GM19025 (cell line): ENCODE measurements around the gene GPX1.

Experiments
- ATAC-seq: cut with Tn5 transposase; IDR thresholded peaks from one replicate; pipeline ENCODE4 v1.9.1; 2021; ENCODE audit warnings: mild to moderate bottlenecking, low read depth, moderate library complexity; ENCODE audit not compliant: unreplicated experiment

GPX1 gene

GRCh38 chr3:49316696-49317457 lies 41.3 kb downstream of the GPX1 start:
- ATAC-seq, result no peak

- ATAC-seq, result no peak
Measured at GRCh38 chr3:49313896-49314688, 44.1 kb downstream of the GPX1 start.

GRCh38 chr3:49311283-49311682 lies 46.9 kb downstream of the GPX1 start:
- no peak for ATAC-seq

GRCh38 chr3:49310677-49311076 lies 47.5 kb downstream of the GPX1 start:
- no peak for ATAC-seq
